Activated CD4-positive, alpha-beta T cell treated with anti-CD3 and anti-CD28 coated beads, Interleukin-2, amount 10 ng/mL, durations not matched to agents 24 days and 14 days (primary cell): ENCODE measurements around the gene SLC9B1. TPM values are rescaled to one million over a fixed set of nuclear protein-coding genes. Genes with fewer than 3 reads are reported as not detected.

Experiments
- DNase-seq: peaks from one replicate; pipeline ENCODE4 v3.0.0; 2022
- H3K27ac Mint-ChIP-seq: one replicate; pipeline ENCODE4 v1.8.0; 2022; ENCODE audit warnings: mild to moderate bottlenecking, mixed read lengths
- H3K27me3 Mint-ChIP-seq: one replicate; pipeline ENCODE4 v1.8.0; 2022; ENCODE audit warnings: mixed read lengths
- H3K36me3 Mint-ChIP-seq: one replicate; pipeline ENCODE4 v1.8.0; 2022; ENCODE audit warnings: low read depth, mild to moderate bottlenecking, mixed read lengths
- H3K4me1 Mint-ChIP-seq: one replicate; pipeline ENCODE4 v1.8.0; 2021; ENCODE audit warnings: mixed read lengths
- H3K4me3 Mint-ChIP-seq: one replicate; pipeline ENCODE4 v1.8.0; 2022; ENCODE audit warnings: mild to moderate bottlenecking, moderate library complexity, mixed read lengths
- H3K9me3 Mint-ChIP-seq: one replicate; pipeline ENCODE4 v1.8.0; 2021; ENCODE audit warnings: mixed read lengths
- intact Hi-C: fragments of 100-400 bp; cut with micrococcal nuclease; formaldehyde crosslinking; loops from one replicate; pipeline ENCODE4 v1.15.1; 2023
- total RNA-seq: library from RNA; stranded (reverse); gene quantifications from 2 replicates; pipeline ENCODE4 v1.2.3, GENCODE V29; 2022

SLC9B1 gene
- total RNA-seq, 1 donor from 2014 or later: 0.23 TPM

DNA sequence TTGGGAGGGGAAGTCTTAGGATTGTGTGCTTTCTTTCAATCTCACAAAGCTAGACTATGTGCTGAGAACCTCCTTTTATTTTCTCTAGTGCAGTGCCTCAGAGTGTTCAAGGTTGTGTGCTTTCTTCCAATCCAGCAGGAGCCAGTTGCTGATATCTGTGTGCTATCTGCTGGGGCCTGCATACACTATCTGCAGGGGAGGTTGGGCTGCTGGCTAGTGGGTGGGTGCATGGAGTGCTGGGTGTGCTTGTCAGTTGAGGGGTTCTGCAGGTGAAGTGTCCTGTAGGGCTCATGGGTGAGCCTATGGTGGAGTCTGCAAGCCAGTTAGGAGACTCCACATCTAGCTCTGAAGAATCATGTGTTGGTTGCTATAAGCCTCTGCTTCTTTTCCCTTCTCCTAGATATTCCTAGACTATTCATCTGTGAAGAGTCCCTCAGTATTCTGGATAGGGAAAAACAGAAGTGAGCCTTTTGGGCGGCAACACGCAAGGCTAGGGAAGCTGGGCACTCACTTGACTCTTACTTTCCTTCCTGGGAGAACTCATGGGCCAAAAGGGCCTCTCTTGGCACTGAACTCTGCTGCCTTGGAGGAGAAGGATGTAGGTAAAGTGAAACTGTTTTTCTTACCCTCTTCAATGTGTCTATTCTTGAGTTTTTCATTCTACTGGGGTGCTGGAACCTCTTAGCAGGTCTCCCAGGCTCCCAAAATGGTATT is 158.7 kb downstream of the SLC9B1 start:
- H3K9me3 Mint-ChIP-seq: peaks cover 27% of the 10 kb centered on the region
- no peaks in the 10 kb centered on the region for H3K27me3 Mint-ChIP-seq
- peaks cover 58% of the 10 kb centered on the region for H3K36me3 Mint-ChIP-seq
- no peak overlapping the region for H3K27ac Mint-ChIP-seq
- H3K4me3 Mint-ChIP-seq: no peak overlapping the region
- intact Hi-C loops: no loop called here
- peaks cover 24% of the 10 kb centered on the region for H3K4me1 Mint-ChIP-seq
- DNase-seq: no peak

DNA sequence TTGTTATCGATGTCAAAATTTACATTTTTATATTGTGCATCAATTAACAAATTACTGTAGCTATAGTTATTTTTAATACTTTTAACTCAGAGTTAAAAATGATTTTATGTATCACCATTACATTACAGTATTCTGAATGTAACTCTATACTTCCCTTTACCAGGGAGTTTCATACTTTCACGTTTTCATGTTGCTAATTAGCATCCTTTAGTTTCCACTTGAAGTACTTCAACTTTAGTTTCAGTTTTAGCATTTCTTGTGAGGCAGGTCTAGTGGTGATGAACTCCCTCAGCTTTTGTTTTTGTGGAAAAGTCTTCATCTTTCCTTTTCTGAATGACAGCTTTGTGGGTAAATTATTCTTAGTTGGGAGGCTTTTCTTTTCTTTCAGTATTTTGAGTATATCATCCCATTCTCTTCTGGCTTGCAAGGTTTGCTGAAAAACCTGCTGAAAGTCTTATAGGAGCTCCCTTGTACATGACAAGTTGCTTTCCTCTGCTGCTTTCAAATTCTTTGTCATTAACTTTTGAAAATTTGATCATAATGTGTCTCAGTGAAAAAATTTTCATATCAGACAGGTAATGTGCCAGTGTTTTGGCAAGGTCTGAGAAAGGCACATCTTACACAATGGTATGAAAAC is 160.6 kb downstream of the SLC9B1 start:
- no peak for DNase-seq
- Mint-ChIP-seq H3K27me3 (no peaks in the 10 kb centered on the region), H3K9me3 (peaks cover 25% of the 10 kb centered on the region), H3K4me1 (peaks cover 6% of the 10 kb centered on the region), H3K4me3 (no peak overlapping the region), H3K36me3 (peaks cover 46% of the 10 kb centered on the region), H3K27ac (no peak overlapping the region)
- intact Hi-C loops: no loop called here

Other genes with a start within 250 kb of the SLC9B1 start
- 488 TPM in 2 replicates for gene UBE2D3, start 192.2 kb downstream of the SLC9B1 start, total RNA-seq
- gene CISD2, start 150.7 kb downstream of the SLC9B1 start, total RNA-seq: 43.9 and 48.5 TPM in 2 replicates
- 37.6 and 39.7 TPM in 2 replicates for gene SLC9B2, start 57.1 kb upstream of the SLC9B1 start, total RNA-seq
- 11.0 and 13.2 TPM in 2 replicates for gene BDH2, start 80.1 kb upstream of the SLC9B1 start, total RNA-seq
- gene CENPE, start 178.6 kb upstream of the SLC9B1 start, total RNA-seq: 24.6 and 29.8 TPM in 2 replicates